Sciatic nerve (tissue), 2 donors: ENCODE results near the gene ACKR4. TPM values are rescaled to one million over a fixed set of nuclear protein-coding genes. Genes with fewer than 3 reads are reported as not detected.
"Not testable (repeated sequence)": the region's sequence is repeated elsewhere in the genome, so short reads cannot be mapped to it uniquely, and the experiment has no call there.

Experiments used
- ATAC-seq: fragments of 200-7000 bp; cut with Tn5 transposase; one replicate; pipeline ENCODE4 v1.9.1; 2020; ENCODE audit warnings: mild to moderate bottlenecking, moderate library complexity
- DNase-seq: peaks from one replicate; pipeline ENCODE4 v3.0.0-alpha.2; 2020; ENCODE audit warnings: low spot score
- intact Hi-C: fragments of 100-400 bp; cut with DNase I; formaldehyde crosslinking; loops from one replicate; pipeline ENCODE4 v1.14.2; 2022
- total RNA-seq: library from RNA; stranded (reverse); fragmentation: NEBNext Ultra II Directional; extraction: Animal tissue kit (Norgen Biotek cat#: 25700); gene quantifications from one replicate; pipeline ENCODE4 v1.2.1, GENCODE V29; 2021
- donor health status: DM: no; HTN: no; CAD: no.
- donor health status: DM: no; HTN: no; CAD: no.

Gene ACKR4
- 3.1 TPM for total RNA-seq

- intact Hi-C loops = no loop called here
- DNase-seq (no peak), ATAC-seq (peak; percentile 79)
Observed at GRCh38 chr3:132596816-132597433, at the start of gene ACKR4. Gene ACKR4 (plus strand): TSS chr3:132597270. CDS start chr3:132600398, 3,128 bp downstream.

GRCh38 chr3:132549169-132549568, 47.9 kb upstream of the ACKR4 start:
- intact Hi-C loops = no loop called here
- DNase-seq (no peak), ATAC-seq (no peak)

- intact Hi-C loops = no loop called here
- DNase-seq (no peak), ATAC-seq (no peak)
Observed at GRCh38 chr3:132549890-132550578, 47.0 kb upstream of the ACKR4 start.

GRCh38 chr3:132550579-132551305, 46.3 kb upstream of the ACKR4 start:
- intact Hi-C loops = no loop called here
- peak; percentile 69 for ATAC-seq
- no peak for DNase-seq

- intact Hi-C loops = no loop called here
- ATAC-seq (peak; percentile 21), DNase-seq (no peak)
Observed at GRCh38 chr3:132553826-132554225, 43.2 kb upstream of the ACKR4 start.

GRCh38 chr3:132554437-132554836, 42.6 kb upstream of the ACKR4 start:
- ATAC-seq (no peak), DNase-seq (no peak)
- intact Hi-C loops = no loop called here

- no peak for ATAC-seq
- intact Hi-C loops = no loop called here
- no peak for DNase-seq
Observed at GRCh38 chr3:132555306-132556035, 41.6 kb upstream of the ACKR4 start.

GRCh38 chr3:132556036-132556386, 41.1 kb upstream of the ACKR4 start:
- ATAC-seq, DNase-seq, intact Hi-C loops: not testable (repeated sequence)

GRCh38 chr3:132556508-132557159, 40.4 kb upstream of the ACKR4 start:
- ATAC-seq (peak; percentile 95), DNase-seq (peak; percentile 71)
- intact Hi-C loops = no loop called here

- ATAC-seq = no peak
- no peak for DNase-seq
- intact Hi-C loops = no loop called here
Observed at GRCh38 chr3:132561003-132561402, 36.1 kb upstream of the ACKR4 start.

- ATAC-seq (peak; percentile 69), DNase-seq (no peak)
- intact Hi-C loops = no loop called here
Observed at GRCh38 chr3:132563420-132564069, 33.5 kb upstream of the ACKR4 start.

- intact Hi-C loops = no loop called here
- DNase-seq (no peak), ATAC-seq (no peak)
Observed at GRCh38 chr3:132564070-132564465, 33.0 kb upstream of the ACKR4 start.

- ATAC-seq = no peak
- no peak for DNase-seq
- intact Hi-C loops = no loop called here
Observed at GRCh38 chr3:132568422-132568821, 28.6 kb upstream of the ACKR4 start.

GRCh38 chr3:132569153-132569552, 27.9 kb upstream of the ACKR4 start:
- intact Hi-C loops = no loop called here
- ATAC-seq (peak; percentile 77), DNase-seq (no peak)

- ATAC-seq (peak; percentile 64), DNase-seq (no peak)
- intact Hi-C loops = no loop called here
Observed at GRCh38 chr3:132569580-132569979, 27.5 kb upstream of the ACKR4 start.

GRCh38 chr3:132570016-132570415, 27.1 kb upstream of the ACKR4 start:
- no peak for ATAC-seq
- DNase-seq = no peak
- intact Hi-C loops = no loop called here

- ATAC-seq (peak; percentile 78), DNase-seq (no peak)
- intact Hi-C loops = no loop called here
Observed at GRCh38 chr3:132573797-132574211, 23.3 kb upstream of the ACKR4 start.

- DNase-seq = no peak
- intact Hi-C loops = no loop called here
Observed at GRCh38 chr3:132587401-132587800, 9.7 kb upstream of the ACKR4 start.

GRCh38 chr3:132592216-132592615, 4.9 kb upstream of the ACKR4 start:
- ATAC-seq (no peak), DNase-seq (no peak)
- intact Hi-C loops = no loop called here

More at GRCh38 chr3:132587401-132587800, 9.7 kb upstream of the ACKR4 start:
- no peak for ATAC-seq
